Measurements from ENCODE around the gene MAP10. TPM values are rescaled to one million over a fixed set of nuclear protein-coding genes. Genes with fewer than 3 reads are reported as not detected.

The MAP10 gene
- total RNA-seq, 1 donor from 2014 or later = 4.9 TPM

GRCh38 chr1:232766904-232767303 lies 38.3 kb upstream of the MAP10 start:
- no peak for TF ChIP-seq CTCF (IDR thresholded peaks at IDR 0.05; ENCODE audit: unreplicated experiment)
- no peak overlapping the region for H3K4me3 Mint-ChIP-seq (ENCODE audit: unreplicated experiment)
- peaks cover 1% of the 10 kb centered on the region for H3K27me3 Mint-ChIP-seq (ENCODE audit: unreplicated experiment)
- DNase-seq (ENCODE audit: low spot score) = no peak
- H3K9me3 Mint-ChIP-seq (ENCODE audit: unreplicated experiment) = peaks cover 4% of the 10 kb centered on the region
- H3K27ac Mint-ChIP-seq (ENCODE audit: unreplicated experiment) = no peak overlapping the region
- peaks cover 10% of the 10 kb centered on the region for H3K36me3 Mint-ChIP-seq (ENCODE audit: low read depth, unreplicated experiment)
- no peaks in the 10 kb centered on the region for H3K4me1 Mint-ChIP-seq (ENCODE audit: unreplicated experiment)

- no peaks in the 10 kb centered on the region for H3K4me1 Mint-ChIP-seq (ENCODE audit: unreplicated experiment)
- H3K36me3 Mint-ChIP-seq (ENCODE audit: low read depth, unreplicated experiment) = peaks cover 10% of the 10 kb centered on the region
- DNase-seq (ENCODE audit: low spot score) = no peak
- no peak for TF ChIP-seq CTCF (IDR thresholded peaks at IDR 0.05; ENCODE audit: unreplicated experiment)
- H3K27ac Mint-ChIP-seq (ENCODE audit: unreplicated experiment) = no peak overlapping the region
- no peak overlapping the region for H3K4me3 Mint-ChIP-seq (ENCODE audit: unreplicated experiment)
- peaks cover 4% of the 10 kb centered on the region for H3K9me3 Mint-ChIP-seq (ENCODE audit: unreplicated experiment)
- peaks cover 1% of the 10 kb centered on the region for H3K27me3 Mint-ChIP-seq (ENCODE audit: unreplicated experiment)
These were observed 37.7 kb upstream of the MAP10 start for GRCh38 chr1:232767305-232768074.

GRCh38 chr1:232768793-232769192 lies 36.4 kb upstream of the MAP10 start:
- no peak for TF ChIP-seq CTCF (IDR thresholded peaks at IDR 0.05; ENCODE audit: unreplicated experiment)
- Mint-ChIP-seq H3K36me3 (ENCODE audit: low read depth, unreplicated experiment) (peaks cover 6% of the 10 kb centered on the region), H3K4me3 (ENCODE audit: unreplicated experiment) (no peak overlapping the region), H3K4me1 (ENCODE audit: unreplicated experiment) (no peaks in the 10 kb centered on the region), H3K9me3 (ENCODE audit: unreplicated experiment) (no peaks in the 10 kb centered on the region), H3K27me3 (ENCODE audit: unreplicated experiment) (peaks cover 1% of the 10 kb centered on the region), H3K27ac (ENCODE audit: unreplicated experiment) (no peak overlapping the region)
- DNase-seq (ENCODE audit: low spot score) = no peak

GRCh38 chr1:232769733-232770132 lies 35.5 kb upstream of the MAP10 start:
- no peaks in the 10 kb centered on the region for H3K36me3 Mint-ChIP-seq (ENCODE audit: low read depth, unreplicated experiment)
- DNase-seq (ENCODE audit: low spot score) = no peak
- H3K4me3 Mint-ChIP-seq (ENCODE audit: unreplicated experiment) = no peak overlapping the region
- peaks cover 1% of the 10 kb centered on the region for H3K27me3 Mint-ChIP-seq (ENCODE audit: unreplicated experiment)
- H3K27ac Mint-ChIP-seq (ENCODE audit: unreplicated experiment) = no peak overlapping the region
- H3K4me1 Mint-ChIP-seq (ENCODE audit: unreplicated experiment) = no peaks in the 10 kb centered on the region
- TF ChIP-seq CTCF (IDR thresholded peaks at IDR 0.05; ENCODE audit: unreplicated experiment) = no peak
- H3K9me3 Mint-ChIP-seq (ENCODE audit: unreplicated experiment) = no peaks in the 10 kb centered on the region

- Mint-ChIP-seq H3K4me1 (ENCODE audit: unreplicated experiment) (no peaks in the 10 kb centered on the region), H3K9me3 (ENCODE audit: unreplicated experiment) (no peaks in the 10 kb centered on the region), H3K4me3 (ENCODE audit: unreplicated experiment) (no peak overlapping the region), H3K27ac (ENCODE audit: unreplicated experiment) (no peak overlapping the region), H3K36me3 (ENCODE audit: low read depth, unreplicated experiment) (no peaks in the 10 kb centered on the region), H3K27me3 (ENCODE audit: unreplicated experiment) (no peaks in the 10 kb centered on the region)
- no peak for TF ChIP-seq CTCF (IDR thresholded peaks at IDR 0.05; ENCODE audit: unreplicated experiment)
- no peak for DNase-seq (ENCODE audit: low spot score)
These were observed 31.5 kb upstream of the MAP10 start for GRCh38 chr1:232773752-232774151.
